Measurements from ENCODE around the gene CYTH3. TPM values are rescaled to one million over a fixed set of nuclear protein-coding genes. Genes with fewer than 3 reads are reported as not detected.

CYTH3 gene
- total RNA-seq, 4 donors from 2014 or later: 14.6 to 47.4 (median 22.8) TPM

DNA sequence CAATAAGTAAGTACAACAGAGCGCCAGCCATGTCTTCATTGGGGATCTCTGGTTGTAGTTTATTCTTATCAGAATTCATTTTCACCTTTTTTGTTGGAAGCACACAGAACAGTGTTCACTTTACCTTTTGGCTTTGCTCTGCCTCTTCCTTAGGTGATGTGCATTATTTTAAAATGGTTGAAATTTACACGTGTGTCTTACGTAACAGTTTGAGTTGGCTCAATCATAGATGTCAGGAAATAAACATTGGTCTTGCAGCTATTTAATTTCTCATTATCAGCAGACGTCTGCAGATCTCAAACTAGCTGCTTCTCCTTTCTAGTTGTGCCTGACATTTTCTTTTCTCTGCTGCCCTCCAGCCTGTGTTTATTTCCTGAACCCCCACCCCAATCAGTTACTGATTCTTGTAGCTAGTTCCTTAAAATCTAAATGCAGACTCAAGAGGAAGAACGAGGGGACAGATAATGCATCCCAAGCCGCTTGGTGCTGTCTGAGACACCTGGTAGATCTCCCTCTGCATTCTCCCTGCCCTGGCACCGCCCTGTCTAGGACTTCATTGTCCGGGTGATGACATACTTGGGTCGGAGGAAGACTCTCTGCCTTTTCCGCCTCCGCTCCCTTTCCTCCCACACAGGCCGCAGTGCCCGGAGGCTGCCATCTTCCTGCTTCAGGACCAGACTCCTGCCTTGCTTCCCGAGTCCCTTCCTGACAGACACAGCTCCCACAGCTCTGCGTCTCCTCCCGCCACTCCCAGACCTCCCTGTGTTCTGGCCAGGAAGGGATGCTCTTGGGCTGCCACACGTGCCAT is 133.0 kb downstream of the CYTH3 start:
- Histone ChIP-seq H3K27me3 (no peaks in the 10 kb centered on the region), H3K4me1 (no peaks in the 10 kb centered on the region), H3K27ac (no peak overlapping the region), H3K9me3 (no peaks in the 10 kb centered on the region), H3K4me3 (no peak overlapping the region), H3K36me3 (no peaks in the 10 kb centered on the region)
- intact Hi-C loops (cut with DNase I; ENCODE audit: low total_unique reads): no loop called here
- no peak for TF ChIP-seq POLR2A (IDR thresholded peaks at IDR 0.05)
- TF ChIP-seq, protein P1, sequence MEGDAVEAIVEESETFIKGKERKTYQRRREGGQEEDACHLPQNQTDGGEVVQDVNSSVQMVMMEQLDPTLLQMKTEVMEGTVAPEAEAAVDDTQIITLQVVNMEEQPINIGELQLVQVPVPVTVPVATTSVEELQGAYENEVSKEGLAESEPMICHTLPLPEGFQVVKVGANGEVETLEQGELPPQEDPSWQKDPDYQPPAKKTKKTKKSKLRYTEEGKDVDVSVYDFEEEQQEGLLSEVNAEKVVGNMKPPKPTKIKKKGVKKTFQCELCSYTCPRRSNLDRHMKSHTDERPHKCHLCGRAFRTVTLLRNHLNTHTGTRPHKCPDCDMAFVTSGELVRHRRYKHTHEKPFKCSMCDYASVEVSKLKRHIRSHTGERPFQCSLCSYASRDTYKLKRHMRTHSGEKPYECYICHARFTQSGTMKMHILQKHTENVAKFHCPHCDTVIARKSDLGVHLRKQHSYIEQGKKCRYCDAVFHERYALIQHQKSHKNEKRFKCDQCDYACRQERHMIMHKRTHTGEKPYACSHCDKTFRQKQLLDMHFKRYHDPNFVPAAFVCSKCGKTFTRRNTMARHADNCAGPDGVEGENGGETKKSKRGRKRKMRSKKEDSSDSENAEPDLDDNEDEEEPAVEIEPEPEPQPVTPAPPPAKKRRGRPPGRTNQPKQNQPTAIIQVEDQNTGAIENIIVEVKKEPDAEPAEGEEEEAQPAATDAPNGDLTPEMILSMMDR (IDR thresholded peaks at IDR 0.05): no peak
- DNase-seq: no peak

DNA sequence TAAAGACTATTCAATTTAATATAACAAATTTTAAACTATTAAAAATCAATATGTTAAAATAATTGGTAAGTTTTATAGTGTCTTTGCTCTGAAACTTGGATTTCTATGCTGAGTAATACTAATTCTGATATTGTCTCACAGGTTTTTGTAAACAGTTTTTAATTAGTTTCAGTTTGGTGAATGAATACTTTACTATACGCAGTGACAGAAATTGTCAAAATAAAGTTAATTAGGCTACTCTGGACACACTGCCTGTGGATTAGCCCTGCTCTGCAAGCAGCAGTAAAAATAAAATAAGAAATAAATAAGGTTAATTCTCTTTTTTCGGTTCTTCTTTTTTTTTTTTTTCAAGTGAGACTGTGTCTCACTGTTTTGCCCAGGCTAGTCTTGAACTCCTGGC is 135.9 kb downstream of the CYTH3 start:
- Histone ChIP-seq H3K27me3 (no peaks in the 10 kb centered on the region), H3K9me3 (no peaks in the 10 kb centered on the region), H3K4me1 (no peaks in the 10 kb centered on the region), H3K27ac (no peak overlapping the region), H3K36me3 (no peaks in the 10 kb centered on the region), H3K4me3 (no peak overlapping the region)
- intact Hi-C loops (cut with DNase I; ENCODE audit: low total_unique reads): no loop called here
- DNase-seq: no peak
- TF ChIP-seq, protein P1 (IDR thresholded peaks at IDR 0.05): no peak
- no peak for TF ChIP-seq POLR2A (IDR thresholded peaks at IDR 0.05)

DNA sequence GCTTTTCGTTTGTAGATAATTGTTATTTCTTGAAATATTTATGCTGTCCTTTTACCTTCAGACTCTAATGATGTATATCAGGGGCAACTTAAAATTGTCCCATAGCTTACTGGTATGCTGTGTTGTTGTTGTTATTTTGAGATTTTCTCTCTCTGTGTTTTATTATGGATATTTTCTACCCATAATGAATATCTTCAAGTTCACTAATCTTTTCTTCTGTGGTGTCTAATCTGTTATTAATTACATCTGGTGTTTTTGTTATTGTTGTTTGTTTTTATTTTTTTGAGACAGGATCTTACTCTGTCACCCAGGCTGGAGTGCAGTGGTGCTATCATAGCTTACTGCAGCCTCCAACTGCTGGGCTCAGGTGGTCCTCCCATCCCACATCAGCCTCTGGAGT is 139.2 kb downstream of the CYTH3 start:
- H3K4me3 ChIP-seq: no peak overlapping the region
- no peaks in the 10 kb centered on the region for H3K27me3 ChIP-seq
- H3K36me3 ChIP-seq: no peaks in the 10 kb centered on the region

DNA sequence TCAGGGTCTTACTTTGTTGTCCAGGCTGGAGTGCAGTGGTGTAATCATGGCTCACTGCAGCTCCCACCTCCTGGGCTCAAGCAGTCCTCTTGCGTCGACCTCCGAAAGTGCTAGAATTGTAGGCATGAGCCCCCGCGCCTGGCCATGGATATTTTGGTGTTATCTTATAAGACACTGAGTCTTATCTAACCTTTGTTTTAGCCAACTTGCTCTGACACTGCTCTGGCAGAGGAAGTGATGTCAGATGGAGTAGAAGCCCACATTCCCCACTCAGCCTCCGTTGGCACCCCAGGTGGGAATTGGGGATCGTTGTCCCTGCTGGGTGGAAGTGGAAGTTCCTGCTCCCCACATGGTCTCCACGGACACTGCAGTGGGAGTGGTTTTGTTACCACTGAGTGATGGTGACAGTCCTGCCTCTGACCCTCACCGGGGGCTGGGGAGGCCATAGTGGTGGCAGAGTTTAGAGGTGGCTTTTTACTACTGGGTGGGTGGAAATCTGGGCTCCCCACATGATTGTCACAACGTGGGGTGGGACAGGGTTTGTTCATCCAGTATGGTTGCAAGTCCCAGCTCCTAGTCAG is 142.3 kb downstream of the CYTH3 start:
- TF ChIP-seq POLR2A (IDR thresholded peaks at IDR 0.05): no peak
- TF ChIP-seq, protein P1 (IDR thresholded peaks at IDR 0.05): no peak
- Histone ChIP-seq H3K27ac (no peak overlapping the region), H3K4me1 (no peaks in the 10 kb centered on the region), H3K4me3 (no peak overlapping the region), H3K9me3 (no peaks in the 10 kb centered on the region), H3K27me3 (no peaks in the 10 kb centered on the region), H3K36me3 (no peaks in the 10 kb centered on the region)
- intact Hi-C loops (cut with DNase I; ENCODE audit: low total_unique reads): no loop called here
- no peak for DNase-seq

More for the DNA sequence above, 139.2 kb downstream of the CYTH3 start:
- no peak for DNase-seq
- no peak overlapping the region for H3K27ac ChIP-seq
- intact Hi-C loops (cut with DNase I; ENCODE audit: low total_unique reads): no loop called here
- H3K9me3 ChIP-seq: no peaks in the 10 kb centered on the region
- TF ChIP-seq, protein P1 (IDR thresholded peaks at IDR 0.05): no peak
- TF ChIP-seq POLR2A (IDR thresholded peaks at IDR 0.05): no peak
- no peaks in the 10 kb centered on the region for H3K4me1 ChIP-seq

DNA sequence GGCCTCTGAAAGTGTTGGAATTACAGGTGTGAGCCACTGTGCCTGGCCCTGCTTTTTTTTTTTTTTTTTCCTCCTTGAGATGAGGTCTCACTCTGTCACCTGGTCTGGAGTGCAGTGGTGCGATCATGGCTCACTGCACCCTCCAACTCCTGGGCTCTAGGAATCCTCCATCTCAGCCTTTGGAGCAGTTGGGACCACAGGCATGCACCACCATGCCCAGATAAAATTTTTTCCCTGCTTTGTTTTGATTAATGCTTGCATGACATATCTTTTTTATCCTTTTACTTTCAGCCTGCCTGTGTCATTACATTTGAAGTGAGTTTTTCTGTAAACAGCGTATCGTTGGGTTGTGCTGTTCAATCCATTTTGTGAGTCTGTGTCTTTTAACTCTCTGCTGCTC is 144.2 kb downstream of the CYTH3 start:
- TF ChIP-seq POLR2A (IDR thresholded peaks at IDR 0.05): no peak
- TF ChIP-seq, protein P1 (IDR thresholded peaks at IDR 0.05): no peak
- Histone ChIP-seq H3K27ac (no peak overlapping the region), H3K36me3 (no peaks in the 10 kb centered on the region), H3K9me3 (no peaks in the 10 kb centered on the region), H3K4me1 (no peaks in the 10 kb centered on the region), H3K27me3 (no peaks in the 10 kb centered on the region), H3K4me3 (no peak overlapping the region)
- no peak for DNase-seq
- intact Hi-C loops (cut with DNase I; ENCODE audit: low total_unique reads): no loop called here
